NCI-H446 treated with DMSO at 0.1 percent for 48 hours (cell line): ENCODE measurements around the gene ADRM1.

Experiments used
- DNase-seq: peaks from one replicate; lab custom pipeline; 2025; lab: John Stamatoyannopoulos, UW

ADRM1 gene, protein sequence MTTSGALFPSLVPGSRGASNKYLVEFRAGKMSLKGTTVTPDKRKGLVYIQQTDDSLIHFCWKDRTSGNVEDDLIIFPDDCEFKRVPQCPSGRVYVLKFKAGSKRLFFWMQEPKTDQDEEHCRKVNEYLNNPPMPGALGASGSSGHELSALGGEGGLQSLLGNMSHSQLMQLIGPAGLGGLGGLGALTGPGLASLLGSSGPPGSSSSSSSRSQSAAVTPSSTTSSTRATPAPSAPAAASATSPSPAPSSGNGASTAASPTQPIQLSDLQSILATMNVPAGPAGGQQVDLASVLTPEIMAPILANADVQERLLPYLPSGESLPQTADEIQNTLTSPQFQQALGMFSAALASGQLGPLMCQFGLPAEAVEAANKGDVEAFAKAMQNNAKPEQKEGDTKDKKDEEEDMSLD

GRCh38 chr20:62302341-62303061, at the start of gene ADRM1:
ADRM1 (plus strand) TSS chr20:62302997; CDS start chr20:62303569, 572 bp downstream.
- peak; percentile 93 for DNase-seq

- no peak for DNase-seq
Measured at GRCh38 chr20:62253398-62253797, 49.4 kb upstream of the ADRM1 start.

DNA sequence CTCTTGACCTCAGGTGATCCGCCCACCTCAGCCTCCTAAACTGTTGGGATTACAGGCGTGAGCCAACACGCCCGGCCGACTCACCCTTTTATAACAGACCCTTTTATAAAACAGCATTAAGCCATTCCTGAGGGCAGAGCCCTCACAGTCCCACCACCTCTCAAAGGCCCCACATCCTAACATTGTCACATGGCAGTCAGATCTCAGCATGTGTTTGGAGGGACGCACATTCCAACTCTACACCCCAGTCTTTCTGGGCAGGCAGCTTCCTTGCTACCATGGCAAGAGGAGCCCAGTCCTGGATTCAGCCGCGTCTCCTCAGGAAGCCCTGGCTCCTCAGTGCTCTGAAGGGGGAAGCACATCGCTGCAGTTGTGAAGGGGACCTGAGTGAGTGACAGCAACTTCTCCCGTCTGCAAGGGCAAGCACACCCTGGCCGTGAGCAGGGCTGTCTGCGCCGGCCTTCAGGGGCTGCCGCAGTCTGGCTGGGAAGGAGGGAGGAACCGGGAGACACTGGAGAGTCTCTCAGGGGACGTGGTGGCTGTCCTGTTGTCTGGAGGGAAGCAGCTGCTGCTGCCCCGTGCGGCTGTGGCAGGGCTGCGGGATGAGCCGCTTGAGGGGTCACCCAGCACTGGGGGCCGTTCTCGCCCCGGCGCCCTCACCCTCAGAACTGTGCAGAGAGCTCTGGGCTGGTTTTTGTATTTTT, 48.6 kb upstream of the ADRM1 start:
- no peak for DNase-seq

GRCh38 chr20:62255976-62256375, 46.8 kb upstream of the ADRM1 start:
- no peak for DNase-seq

DNA sequence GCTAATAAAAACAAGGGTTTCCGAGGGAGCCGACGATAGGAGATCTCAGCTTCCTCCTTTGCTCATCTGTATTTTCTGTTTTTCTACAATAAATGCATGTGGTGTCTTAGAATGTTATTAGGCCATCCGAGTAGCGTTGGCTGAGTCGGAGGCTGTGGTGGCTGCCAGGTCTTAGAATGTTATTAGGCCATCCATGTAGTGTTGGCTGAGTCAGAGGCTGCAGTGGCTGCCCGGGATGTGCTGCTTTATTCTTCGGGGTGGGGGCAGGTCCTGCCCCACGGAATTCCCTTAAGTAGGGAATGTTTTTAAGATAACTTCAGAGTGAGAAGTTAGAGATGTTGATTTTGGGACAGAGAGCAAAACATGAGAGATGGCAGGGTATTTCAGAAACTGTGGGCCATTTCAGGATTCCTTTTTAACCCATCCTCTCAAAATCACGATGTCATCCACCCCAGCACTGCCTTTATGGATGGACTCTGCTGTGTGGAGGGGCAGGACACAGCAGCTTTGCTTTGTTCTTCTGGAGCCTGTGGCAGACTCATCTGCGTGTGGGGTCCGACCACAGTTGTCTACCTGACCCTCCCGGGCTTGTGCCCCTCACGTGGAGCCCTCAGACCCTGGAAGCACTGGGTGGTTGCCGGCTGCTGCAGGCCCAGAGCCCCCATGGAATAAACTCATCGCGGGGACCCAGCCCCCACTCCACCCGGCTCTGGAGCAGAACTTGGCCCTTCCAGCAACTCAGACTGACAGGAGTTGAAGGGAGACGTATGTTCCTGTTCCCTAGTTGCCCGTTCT, 44.1 kb upstream of the ADRM1 start:
- DNase-seq = no peak

DNA sequence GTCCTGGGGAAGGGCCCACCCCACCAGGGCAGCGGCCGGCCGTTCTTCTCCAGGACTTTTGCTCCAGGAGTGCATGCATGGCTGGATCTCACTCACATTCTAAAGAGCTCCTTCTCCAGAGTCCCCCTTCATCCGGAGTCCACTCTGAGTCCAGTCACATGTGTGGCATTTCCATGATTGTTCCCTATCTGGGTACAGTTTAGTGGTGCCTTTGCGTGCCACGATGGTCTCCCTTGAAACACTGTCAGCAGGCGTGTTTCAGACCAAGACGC, 43.6 kb upstream of the ADRM1 start:
- DNase-seq = no peak

DNA sequence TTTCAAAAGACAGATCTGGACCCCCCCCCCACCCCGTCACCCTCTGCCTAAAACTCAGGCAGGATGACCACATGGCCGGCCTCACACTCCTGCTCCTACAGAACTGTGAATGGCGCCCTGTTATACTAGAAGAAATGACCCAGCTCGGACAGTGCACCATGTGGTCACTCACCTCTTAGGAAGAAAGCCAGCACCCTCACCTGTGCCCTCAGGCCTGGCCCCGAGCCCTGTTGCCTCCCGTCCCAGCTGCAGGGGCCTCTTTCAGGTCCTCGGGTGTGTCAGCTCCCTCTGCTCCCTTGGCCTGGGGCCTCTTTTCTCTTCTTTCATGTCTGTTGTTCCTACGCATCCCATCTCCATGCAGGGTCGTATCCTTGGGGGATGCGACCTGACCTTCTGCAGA, 40.7 kb upstream of the ADRM1 start:
- no peak for DNase-seq

DNA sequence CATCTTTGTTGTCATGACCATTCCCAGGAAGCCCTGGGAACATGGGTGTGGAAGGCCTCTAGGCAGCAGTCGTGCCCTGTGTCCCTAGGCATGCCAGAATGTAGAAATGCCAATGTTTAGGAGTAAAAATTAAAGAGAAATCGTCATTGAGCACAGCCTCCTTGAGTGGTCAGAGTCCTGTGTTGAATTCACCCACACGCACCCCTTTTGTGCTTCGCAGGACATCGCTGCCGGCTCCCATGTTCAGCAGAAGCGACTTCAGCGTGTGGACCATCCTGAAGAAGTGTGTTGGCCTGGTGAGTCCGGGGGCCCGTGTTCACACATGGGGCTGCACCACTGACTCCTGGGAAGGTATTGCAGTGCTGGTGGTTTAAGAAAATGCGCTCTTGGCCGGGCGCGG, 39.4 kb upstream of the ADRM1 start:
- no peak for DNase-seq

DNA sequence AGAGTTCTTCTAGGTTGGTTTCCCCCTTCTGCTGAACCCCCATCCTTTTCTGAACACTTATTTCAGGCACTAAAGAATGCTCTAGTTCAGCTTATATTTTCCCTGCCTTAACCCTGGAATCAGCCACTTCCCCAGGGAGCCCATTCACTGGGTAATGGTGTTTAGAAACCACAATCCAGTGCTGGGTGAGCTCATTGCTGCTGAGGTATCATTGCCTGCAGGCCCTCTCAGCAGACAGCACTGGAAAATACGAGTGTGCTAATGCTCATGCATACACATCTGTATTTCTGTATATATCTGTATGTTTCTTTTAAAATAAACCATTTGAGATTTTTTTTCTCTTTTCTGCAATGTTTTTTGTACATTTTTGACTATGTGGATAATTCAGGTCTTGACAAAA, 37.4 kb upstream of the ADRM1 start:
- DNase-seq = no peak

DNA sequence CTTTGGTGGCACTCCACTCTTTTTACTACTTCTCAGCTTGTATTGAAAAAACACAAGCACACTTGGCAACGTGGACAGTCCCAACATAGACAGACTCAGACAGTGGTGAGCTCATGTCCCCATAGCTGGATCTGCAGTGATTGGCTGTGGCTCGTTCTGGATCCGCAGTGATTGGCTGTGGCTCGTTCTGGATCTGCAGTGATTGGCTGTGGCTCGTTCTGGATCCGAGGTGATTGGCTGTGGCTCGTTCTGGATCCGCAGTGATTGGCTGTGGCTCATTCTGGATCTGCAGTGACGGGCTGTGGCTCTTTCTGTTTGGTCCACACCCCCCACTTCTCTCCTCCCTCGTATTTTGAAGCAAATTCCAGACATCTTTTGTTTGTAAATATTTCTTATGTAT, 36.5 kb upstream of the ADRM1 start:
- DNase-seq = no peak

- DNase-seq = no peak
Measured at GRCh38 chr20:62266851-62267250, 35.9 kb upstream of the ADRM1 start.

DNA sequence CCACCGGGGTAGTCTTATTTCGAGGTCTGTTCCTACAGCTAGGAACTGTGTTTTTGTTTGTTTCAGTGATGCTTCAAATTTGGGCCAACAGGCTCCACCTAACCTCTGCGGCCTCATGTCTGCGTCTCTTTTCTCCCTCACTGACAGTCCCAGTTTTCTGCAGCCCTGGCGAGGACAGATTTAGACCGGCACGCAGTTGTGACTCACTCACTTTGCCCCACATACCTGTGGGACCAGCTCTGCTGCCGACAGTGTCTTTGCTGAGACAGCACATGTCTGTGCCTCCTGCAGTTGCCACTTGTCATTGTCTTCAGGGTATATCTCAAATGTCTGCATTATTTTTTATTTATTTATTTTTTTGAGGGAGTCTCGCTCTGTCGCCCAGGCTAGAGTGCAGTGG, 35.3 kb upstream of the ADRM1 start:
- DNase-seq = no peak

- DNase-seq = no peak
Measured at GRCh38 chr20:62268228-62268900, 34.4 kb upstream of the ADRM1 start.

DNA sequence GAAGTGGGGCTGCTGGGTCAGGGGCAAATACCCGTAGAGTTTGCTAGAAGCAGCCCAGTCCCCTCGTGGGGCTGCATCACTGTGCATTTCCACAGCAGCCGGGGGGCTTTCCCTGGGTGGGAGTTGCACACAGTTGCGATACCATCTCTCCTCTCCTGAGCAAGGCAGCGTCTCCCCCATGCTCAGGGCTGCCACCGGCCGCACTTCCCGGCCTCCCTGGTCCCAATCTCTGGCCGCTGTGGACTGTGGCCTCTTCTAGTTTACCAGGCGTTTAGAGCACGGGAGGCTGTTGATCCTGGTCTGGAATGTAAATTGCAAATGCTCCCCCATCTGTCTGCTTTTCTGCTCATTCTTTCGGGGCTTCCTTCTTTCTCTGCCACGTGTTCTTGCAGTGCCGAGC, 33.4 kb upstream of the ADRM1 start:
- DNase-seq = no peak

DNA sequence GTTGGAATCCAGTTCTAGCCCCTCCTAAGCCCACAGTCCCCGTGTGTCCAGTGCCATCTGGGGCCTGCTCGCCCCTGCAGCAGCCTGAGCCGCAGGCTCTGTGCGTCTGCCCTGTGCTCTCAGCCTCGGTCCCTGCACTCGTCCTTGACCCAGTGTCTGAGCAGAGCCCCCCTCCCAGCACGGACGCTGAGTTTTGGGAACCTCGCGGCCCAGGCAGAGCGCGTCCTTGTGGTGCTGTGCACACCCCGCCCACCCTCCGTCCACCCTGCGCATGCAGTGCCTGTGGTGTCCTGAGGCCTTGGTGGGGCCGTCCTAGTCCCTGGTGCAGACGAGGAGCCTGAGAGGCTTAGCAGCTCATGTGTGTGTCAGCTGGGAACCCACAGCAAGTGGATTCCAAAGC, 32.9 kb upstream of the ADRM1 start:
- no peak for DNase-seq

- DNase-seq = no peak
Measured at GRCh38 chr20:62272200-62272599, 30.6 kb upstream of the ADRM1 start.

GRCh38 chr20:62273416-62273815, 29.4 kb upstream of the ADRM1 start:
- DNase-seq = no peak

GRCh38 chr20:62274332-62274950, 28.4 kb upstream of the ADRM1 start:
- DNase-seq = no peak

- no peak for DNase-seq
Measured at GRCh38 chr20:62275219-62275618, 27.6 kb upstream of the ADRM1 start.

GRCh38 chr20:62276439-62276838, 26.4 kb upstream of the ADRM1 start:
- peak; percentile 46 for DNase-seq

GRCh38 chr20:62277253-62277652, 25.5 kb upstream of the ADRM1 start:
- peak; percentile 9 for DNase-seq
